SK-N-SH treated with all-trans-retinoic acid at 6 μM for 48 hours (cell line): ENCODE data around the gene SMYD3.

Experiments used
- CSDC2 ChIP-seq: fragments of 250-450 bp; sonication (Bioruptor Pico); IDR thresholded peaks from 2 replicates; pipeline ENCODE4 v1.5.0; 2020; ENCODE audit warnings: mild to moderate bottlenecking, moderate library complexity
- ESRRG ChIP-seq: fragments of 250-450 bp; sonication (Bioruptor Pico); IDR thresholded peaks from 2 replicates; pipeline ENCODE4 v1.6.1; 2021; ENCODE audit warnings: mild to moderate bottlenecking
- ISL1 ChIP-seq: fragments of 250-450 bp; sonication (Bioruptor Pico); IDR thresholded peaks from 2 replicates; pipeline ENCODE4 v2.1.2; 2022; ENCODE audit warnings: mild to moderate bottlenecking, moderate library complexity
- PPARA ChIP-seq: fragments of 250-450 bp; sonication (Bioruptor Pico); IDR thresholded peaks from 2 replicates; pipeline ENCODE4 v1.5.0; 2020; ENCODE audit warnings: mild to moderate bottlenecking, borderline replicate concordance
- SNAI2 ChIP-seq: fragments of 250-450 bp; sonication (Bioruptor Pico); IDR thresholded peaks from 2 replicates; pipeline ENCODE4 v1.5.0; 2020; ENCODE audit warnings: mild to moderate bottlenecking, moderate library complexity
- TOX ChIP-seq: fragments of 250-450 bp; sonication (Bioruptor Pico); IDR thresholded peaks from 2 replicates; pipeline ENCODE4 v1.8.0; 2021; ENCODE audit warnings: mild to moderate bottlenecking, moderate library complexity, borderline replicate concordance
- ZFP3 ChIP-seq: fragments of 250-450 bp; sonication (Bioruptor Pico); IDR thresholded peaks from 2 replicates; pipeline ENCODE4 v1.5.0; 2020; ENCODE audit warnings: mild to moderate bottlenecking, moderate library complexity
- ZFP30 ChIP-seq: fragments of 450-650 bp; formaldehyde crosslinking; IDR thresholded peaks from 2 replicates; pipeline ENCODE4 v1.5.0; 2022; ENCODE audit warnings: mild to moderate bottlenecking, moderate library complexity
- ZNF70 ChIP-seq: fragments of 450-650 bp; formaldehyde crosslinking; IDR thresholded peaks from 2 replicates; pipeline ENCODE4 v1.5.0; 2020; ENCODE audit warnings: mild to moderate bottlenecking, moderate library complexity
- ZNF8 ChIP-seq: fragments of 450-650 bp; formaldehyde crosslinking; IDR thresholded peaks from 2 replicates; pipeline ENCODE4 v1.5.0; 2020; ENCODE audit warnings: mild to moderate bottlenecking, moderate library complexity
- TF ChIP-seq, protein P1 (sequence below): fragments of 250-450 bp; sonication (Bioruptor Pico); IDR thresholded peaks from 2 replicates; pipeline ENCODE4 v1.5.1; 2020; ENCODE audit warnings: low read depth, mild to moderate bottlenecking, moderate library complexity
- TF ChIP-seq, protein P2 (sequence below): fragments of 250-450 bp; sonication (Bioruptor Pico); IDR thresholded peaks from 2 replicates; pipeline ENCODE4 v1.8.0; 2020; ENCODE audit warnings: mild to moderate bottlenecking, moderate library complexity, borderline replicate concordance
- TF ChIP-seq, protein P3 (sequence below): fragments of 250-450 bp; sonication (Bioruptor Pico); IDR thresholded peaks from 2 replicates; pipeline ENCODE4 v1.5.1; 2021; ENCODE audit warnings: mild to moderate bottlenecking, moderate library complexity
- TF ChIP-seq, protein P4 (sequence below): fragments of 250-450 bp; sonication (Bioruptor Pico); IDR thresholded peaks from 2 replicates; pipeline ENCODE4 v1.5.0; 2020; ENCODE audit warnings: mild to moderate bottlenecking, moderate library complexity

DNA sequence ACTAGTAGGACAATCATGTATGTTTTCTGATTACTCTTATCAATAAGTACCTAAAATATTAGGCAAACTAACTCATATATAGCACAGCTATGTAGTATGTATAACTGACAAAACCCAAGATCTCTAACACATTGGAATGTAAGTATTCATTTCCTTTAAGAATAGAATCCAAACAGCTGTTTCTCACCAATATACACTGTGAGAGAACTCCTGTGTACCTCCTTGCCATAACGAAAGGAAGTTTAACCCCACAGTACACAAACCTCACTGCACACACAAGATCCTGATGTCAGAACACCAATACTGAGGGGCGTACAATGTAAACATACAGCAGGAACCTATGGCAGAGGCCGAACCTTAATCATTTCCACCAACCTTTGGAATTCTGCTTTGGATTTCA, 113.0 kb downstream of the SMYD3 start:
- no peak for TF ChIP-seq ZNF70
- no peak for TF ChIP-seq ZFP30 (CRISPR knock-in tag)
- TF ChIP-seq ZFP3 (CRISPR knock-in tag): no peak
- TF ChIP-seq ESRRG (CRISPR knock-in tag): no peak
- no peak for TF ChIP-seq PPARA (CRISPR knock-in tag)
- TF ChIP-seq, protein P1, sequence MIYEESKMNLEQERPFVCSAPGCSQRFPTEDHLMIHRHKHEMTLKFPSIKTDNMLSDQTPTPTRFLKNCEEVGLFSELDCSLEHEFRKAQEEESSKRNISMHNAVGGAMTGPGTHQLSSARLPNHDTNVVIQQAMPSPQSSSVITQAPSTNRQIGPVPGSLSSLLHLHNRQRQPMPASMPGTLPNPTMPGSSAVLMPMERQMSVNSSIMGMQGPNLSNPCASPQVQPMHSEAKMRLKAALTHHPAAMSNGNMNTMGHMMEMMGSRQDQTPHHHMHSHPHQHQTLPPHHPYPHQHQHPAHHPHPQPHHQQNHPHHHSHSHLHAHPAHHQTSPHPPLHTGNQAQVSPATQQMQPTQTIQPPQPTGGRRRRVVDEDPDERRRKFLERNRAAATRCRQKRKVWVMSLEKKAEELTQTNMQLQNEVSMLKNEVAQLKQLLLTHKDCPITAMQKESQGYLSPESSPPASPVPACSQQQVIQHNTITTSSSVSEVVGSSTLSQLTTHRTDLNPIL (CRISPR knock-in tag): no peak
- TF ChIP-seq, protein P2, sequence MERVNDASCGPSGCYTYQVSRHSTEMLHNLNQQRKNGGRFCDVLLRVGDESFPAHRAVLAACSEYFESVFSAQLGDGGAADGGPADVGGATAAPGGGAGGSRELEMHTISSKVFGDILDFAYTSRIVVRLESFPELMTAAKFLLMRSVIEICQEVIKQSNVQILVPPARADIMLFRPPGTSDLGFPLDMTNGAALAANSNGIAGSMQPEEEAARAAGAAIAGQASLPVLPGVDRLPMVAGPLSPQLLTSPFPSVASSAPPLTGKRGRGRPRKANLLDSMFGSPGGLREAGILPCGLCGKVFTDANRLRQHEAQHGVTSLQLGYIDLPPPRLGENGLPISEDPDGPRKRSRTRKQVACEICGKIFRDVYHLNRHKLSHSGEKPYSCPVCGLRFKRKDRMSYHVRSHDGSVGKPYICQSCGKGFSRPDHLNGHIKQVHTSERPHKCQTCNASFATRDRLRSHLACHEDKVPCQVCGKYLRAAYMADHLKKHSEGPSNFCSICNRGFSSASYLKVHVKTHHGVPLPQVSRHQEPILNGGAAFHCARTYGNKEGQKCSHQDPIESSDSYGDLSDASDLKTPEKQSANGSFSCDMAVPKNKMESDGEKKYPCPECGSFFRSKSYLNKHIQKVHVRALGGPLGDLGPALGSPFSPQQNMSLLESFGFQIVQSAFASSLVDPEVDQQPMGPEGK (CRISPR knock-in tag): no peak
- no peak for TF ChIP-seq TOX (CRISPR knock-in tag)
- TF ChIP-seq CSDC2 (CRISPR knock-in tag): no peak
- TF ChIP-seq, protein P3, sequence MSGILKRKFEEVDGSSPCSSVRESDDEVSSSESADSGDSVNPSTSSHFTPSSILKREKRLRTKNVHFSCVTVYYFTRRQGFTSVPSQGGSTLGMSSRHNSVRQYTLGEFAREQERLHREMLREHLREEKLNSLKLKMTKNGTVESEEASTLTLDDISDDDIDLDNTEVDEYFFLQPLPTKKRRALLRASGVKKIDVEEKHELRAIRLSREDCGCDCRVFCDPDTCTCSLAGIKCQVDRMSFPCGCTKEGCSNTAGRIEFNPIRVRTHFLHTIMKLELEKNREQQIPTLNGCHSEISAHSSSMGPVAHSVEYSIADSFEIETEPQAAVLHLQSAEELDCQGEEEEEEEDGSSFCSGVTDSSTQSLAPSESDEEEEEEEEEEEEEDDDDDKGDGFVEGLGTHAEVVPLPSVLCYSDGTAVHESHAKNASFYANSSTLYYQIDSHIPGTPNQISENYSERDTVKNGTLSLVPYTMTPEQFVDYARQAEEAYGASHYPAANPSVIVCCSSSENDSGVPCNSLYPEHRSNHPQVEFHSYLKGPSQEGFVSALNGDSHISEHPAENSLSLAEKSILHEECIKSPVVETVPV (CRISPR knock-in tag): no peak
- no peak for TF ChIP-seq ISL1 (CRISPR knock-in tag)
- no peak for TF ChIP-seq SNAI2 (CRISPR knock-in tag)
- TF ChIP-seq ZNF8 (CRISPR knock-in tag): no peak
- TF ChIP-seq, protein P4, sequence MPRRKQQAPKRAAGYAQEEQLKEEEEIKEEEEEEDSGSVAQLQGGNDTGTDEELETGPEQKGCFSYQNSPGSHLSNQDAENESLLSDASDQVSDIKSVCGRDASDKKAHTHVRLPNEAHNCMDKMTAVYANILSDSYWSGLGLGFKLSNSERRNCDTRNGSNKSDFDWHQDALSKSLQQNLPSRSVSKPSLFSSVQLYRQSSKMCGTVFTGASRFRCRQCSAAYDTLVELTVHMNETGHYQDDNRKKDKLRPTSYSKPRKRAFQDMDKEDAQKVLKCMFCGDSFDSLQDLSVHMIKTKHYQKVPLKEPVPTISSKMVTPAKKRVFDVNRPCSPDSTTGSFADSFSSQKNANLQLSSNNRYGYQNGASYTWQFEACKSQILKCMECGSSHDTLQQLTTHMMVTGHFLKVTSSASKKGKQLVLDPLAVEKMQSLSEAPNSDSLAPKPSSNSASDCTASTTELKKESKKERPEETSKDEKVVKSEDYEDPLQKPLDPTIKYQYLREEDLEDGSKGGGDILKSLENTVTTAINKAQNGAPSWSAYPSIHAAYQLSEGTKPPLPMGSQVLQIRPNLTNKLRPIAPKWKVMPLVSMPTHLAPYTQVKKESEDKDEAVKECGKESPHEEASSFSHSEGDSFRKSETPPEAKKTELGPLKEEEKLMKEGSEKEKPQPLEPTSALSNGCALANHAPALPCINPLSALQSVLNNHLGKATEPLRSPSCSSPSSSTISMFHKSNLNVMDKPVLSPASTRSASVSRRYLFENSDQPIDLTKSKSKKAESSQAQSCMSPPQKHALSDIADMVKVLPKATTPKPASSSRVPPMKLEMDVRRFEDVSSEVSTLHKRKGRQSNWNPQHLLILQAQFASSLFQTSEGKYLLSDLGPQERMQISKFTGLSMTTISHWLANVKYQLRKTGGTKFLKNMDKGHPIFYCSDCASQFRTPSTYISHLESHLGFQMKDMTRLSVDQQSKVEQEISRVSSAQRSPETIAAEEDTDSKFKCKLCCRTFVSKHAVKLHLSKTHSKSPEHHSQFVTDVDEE: no peak
